ENCODE data around the gene CEP112. TPM values are rescaled to one million over a fixed set of nuclear protein-coding genes. Genes with fewer than 3 reads are reported as not detected.

Gene CEP112
- total and polyA plus RNA-seq, 10 of the 15 experiments (the other 5 are each of a cell fraction or from before 2014, with no cell fraction given): 0.11 to 3.8 (median 0.32) TPM; not detected in 1

- ChIA-PET RAD21 (ENCODE audit: unreplicated experiment) (no interaction called here), CTCF (no interaction called here)
- no peak for FAIRE-seq
Measured at GRCh38 chr17:66091445-66092080, 100.4 kb downstream of the CEP112 start.

More at GRCh38 chr17:66091445-66092080, 100.4 kb downstream of the CEP112 start:
- TF ChIP-seq, protein P1, sequence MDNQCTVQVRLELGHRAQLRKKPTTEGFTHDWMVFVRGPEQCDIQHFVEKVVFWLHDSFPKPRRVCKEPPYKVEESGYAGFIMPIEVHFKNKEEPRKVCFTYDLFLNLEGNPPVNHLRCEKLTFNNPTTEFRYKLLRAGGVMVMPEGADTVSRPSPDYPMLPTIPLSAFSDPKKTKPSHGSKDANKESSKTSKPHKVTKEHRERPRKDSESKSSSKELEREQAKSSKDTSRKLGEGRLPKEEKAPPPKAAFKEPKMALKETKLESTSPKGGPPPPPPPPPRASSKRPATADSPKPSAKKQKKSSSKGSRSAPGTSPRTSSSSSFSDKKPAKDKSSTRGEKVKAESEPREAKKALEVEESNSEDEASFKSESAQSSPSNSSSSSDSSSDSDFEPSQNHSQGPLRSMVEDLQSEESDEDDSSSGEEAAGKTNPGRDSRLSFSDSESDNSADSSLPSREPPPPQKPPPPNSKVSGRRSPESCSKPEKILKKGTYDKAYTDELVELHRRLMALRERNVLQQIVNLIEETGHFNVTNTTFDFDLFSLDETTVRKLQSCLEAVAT (IDR thresholded peaks at IDR 0.05): no peak
- no peak for TF ChIP-seq TCF12 (IDR thresholded peaks at IDR 0.05; ENCODE audit: low read depth, low read length)
- TF ChIP-seq TCF7 (IDR thresholded peaks at IDR 0.05; ENCODE audit: borderline replicate concordance): no peak
- TF ChIP-seq DPF2 (IDR thresholded peaks at IDR 0.05): no peak
- TF ChIP-seq, protein P2, sequence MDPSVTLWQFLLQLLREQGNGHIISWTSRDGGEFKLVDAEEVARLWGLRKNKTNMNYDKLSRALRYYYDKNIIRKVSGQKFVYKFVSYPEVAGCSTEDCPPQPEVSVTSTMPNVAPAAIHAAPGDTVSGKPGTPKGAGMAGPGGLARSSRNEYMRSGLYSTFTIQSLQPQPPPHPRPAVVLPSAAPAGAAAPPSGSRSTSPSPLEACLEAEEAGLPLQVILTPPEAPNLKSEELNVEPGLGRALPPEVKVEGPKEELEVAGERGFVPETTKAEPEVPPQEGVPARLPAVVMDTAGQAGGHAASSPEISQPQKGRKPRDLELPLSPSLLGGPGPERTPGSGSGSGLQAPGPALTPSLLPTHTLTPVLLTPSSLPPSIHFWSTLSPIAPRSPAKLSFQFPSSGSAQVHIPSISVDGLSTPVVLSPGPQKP (IDR thresholded peaks at IDR 0.05; ENCODE audit: low read depth, low read length): no peak
- no peak for TF ChIP-seq SRF (IDR thresholded peaks at IDR 0.05; ENCODE audit: low read depth in 2 of 2, low read length in 2 of 2)
- no peak for TF ChIP-seq ASH2L (IDR thresholded peaks at IDR 0.05; ENCODE audit: borderline replicate concordance, low read depth)
- TF ChIP-seq SIN3A (IDR thresholded peaks at IDR 0.05; ENCODE audit: low read depth, low read length): no peak
- no peak for TF ChIP-seq IRF4 (IDR thresholded peaks at IDR 0.05; ENCODE audit: low read depth, low read length)
- TF ChIP-seq PKNOX1 (IDR thresholded peaks at IDR 0.05): no peak
- TF ChIP-seq SKIL (IDR thresholded peaks at IDR 0.05; ENCODE audit: low read depth, poor library complexity, severe bottlenecking): no peak
- no peak for TF ChIP-seq SMARCA5 (IDR thresholded peaks at IDR 0.05)
- ATAC-seq: no peak
- Histone ChIP-seq H3K4me2 (ENCODE audit: control insufficient read depth, insufficient read depth) (no peak overlapping the region), H3K4me1 (ENCODE audit: control insufficient read depth, insufficient read depth, low read length) (no peaks in the 10 kb centered on the region), H3K4me3 (no peak overlapping the region), H3K27me3 (replicated peaks in 1 of 2; ENCODE audit: control insufficient read depth in 2 of 2, insufficient read depth in 2 of 2, low read length in 1 of 2) (no peaks in the 10 kb centered on the region), H3K27ac (ENCODE audit: control insufficient read depth, insufficient read depth) (no peak overlapping the region), H3K9me3 (replicated peaks; ENCODE audit: control insufficient read depth, insufficient read depth, low read length) (no peaks in the 10 kb centered on the region; the same call in 2 of the 3 replicates), H2AFZ (ENCODE audit: control insufficient read depth, low read depth, low read length) (no peak overlapping the region), H3K79me2 (ENCODE audit: control insufficient read depth, insufficient read depth, low read length) (no peaks in the 10 kb centered on the region), H3K9ac (ENCODE audit: control insufficient read depth, insufficient read depth, low read length) (no peak overlapping the region), H4K20me1 (ENCODE audit: control insufficient read depth, insufficient read depth) (no peaks in the 10 kb centered on the region), H3K36me3 (ENCODE audit: control insufficient read depth in 2 of 2, insufficient read depth in 2 of 2, low read length in 1 of 2) (no peaks in the 10 kb centered on the region)
- SMC1A ChIA-PET (ENCODE audit: uncharacterized antibody, unreplicated experiment): interaction anchor here (1.0 kb wide), 1 partner anchor 13 kb away, joined by 3 read pairs; no protein-coding TSS in a partner anchor
- 38% methylated on average over 3 of the region's 3 CpGs for WGBS (ENCODE audit: insufficient coverage, insufficient replicate concordance, low lambda C conversion rate, missing lambda C conversion rate)
- DNase-seq (ENCODE audit: low read depth, low spot score): no peak
- POLR2A ChIA-PET: interaction anchor here (0.6 kb wide), 1 partner anchor 77 kb away, joined by 3 read pairs; no protein-coding TSS in a partner anchor
- no TSS peak for BruUV-seq (replicated peaks)
- intact Hi-C loops (cut with micrococcal nuclease; ENCODE audit: unreplicated experiment): no loop called here
- in situ Hi-C loops (cut with MboI): no loop called here

All from GM12878 (cell line).